Activated CD4-positive, alpha-beta T cell treated with anti-CD3 and anti-CD28 coated beads, Interleukin-2, amount 10 ng/mL, durations not matched to agents 24 days and 14 days (primary cell): ENCODE data around the gene ANKRD34C. TPM values are rescaled to one million over a fixed set of nuclear protein-coding genes. Genes with fewer than 3 reads are reported as not detected.

Source experiments
- DNase-seq: peaks from one replicate; pipeline ENCODE4 v3.0.0; 2022
- H3K27ac Mint-ChIP-seq: one replicate; pipeline ENCODE4 v1.8.0; 2022; ENCODE audit warnings: mild to moderate bottlenecking, mixed read lengths
- H3K27me3 Mint-ChIP-seq: one replicate; pipeline ENCODE4 v1.8.0; 2022; ENCODE audit warnings: mixed read lengths
- H3K36me3 Mint-ChIP-seq: one replicate; pipeline ENCODE4 v1.8.0; 2022; ENCODE audit warnings: low read depth, mild to moderate bottlenecking, mixed read lengths
- H3K4me1 Mint-ChIP-seq: one replicate; pipeline ENCODE4 v1.8.0; 2021; ENCODE audit warnings: mixed read lengths
- H3K4me3 Mint-ChIP-seq: one replicate; pipeline ENCODE4 v1.8.0; 2022; ENCODE audit warnings: mild to moderate bottlenecking, moderate library complexity, mixed read lengths
- H3K9me3 Mint-ChIP-seq: one replicate; pipeline ENCODE4 v1.8.0; 2021; ENCODE audit warnings: mixed read lengths
- intact Hi-C: fragments of 100-400 bp; cut with micrococcal nuclease; formaldehyde crosslinking; loops from one replicate; pipeline ENCODE4 v1.15.1; 2023
- total RNA-seq: library from RNA; stranded (reverse); gene quantifications from 2 replicates; pipeline ENCODE4 v1.2.3, GENCODE V29; 2022

ANKRD34C gene
- not detected in 2 replicates for total RNA-seq

DNA sequence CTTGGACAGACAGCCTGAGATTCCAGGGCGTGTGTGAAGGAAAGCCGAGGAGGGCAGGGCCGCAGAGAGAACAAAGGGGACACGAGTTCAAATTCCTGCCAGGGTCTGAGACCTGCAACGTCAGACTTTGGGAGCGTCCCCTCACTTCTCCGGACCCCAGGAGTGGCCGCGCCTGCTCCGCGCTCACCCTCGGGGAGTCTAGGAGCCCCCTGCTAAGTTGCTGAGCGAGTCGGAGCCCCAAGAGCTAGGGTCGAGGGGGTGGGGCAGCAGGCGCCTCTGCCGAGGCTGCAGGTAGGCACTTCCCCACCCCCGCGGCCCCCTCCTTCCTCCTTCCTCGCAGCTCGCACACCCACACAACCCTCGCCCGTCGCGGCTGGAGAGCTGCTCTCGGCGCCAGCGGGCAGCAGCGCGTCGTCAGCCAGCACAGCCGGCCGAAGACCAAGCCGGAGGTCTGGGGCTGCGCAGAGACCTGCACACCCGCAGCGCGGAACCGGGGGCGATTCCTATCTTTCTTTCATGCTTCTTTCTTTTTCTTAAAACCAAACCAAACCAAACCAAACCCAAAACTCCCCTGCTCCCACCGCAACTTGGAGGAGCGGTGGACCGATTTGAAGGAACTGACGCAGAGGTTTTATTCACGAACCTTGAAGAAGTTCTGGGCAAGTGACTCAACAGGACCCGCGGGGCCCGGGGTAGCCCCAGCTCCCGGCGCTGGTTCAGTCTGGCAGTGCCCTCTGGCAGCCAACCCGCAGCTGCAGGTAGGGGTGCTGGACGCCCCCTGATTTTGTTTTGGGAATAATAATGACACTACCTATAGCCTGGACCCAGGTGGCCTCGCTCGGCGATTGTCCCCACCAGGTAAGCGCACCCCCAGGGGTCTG lies at the start of gene ANKRD34C:
Gene ANKRD34C, plus strand, starts transcription at position 352 of the 881 bp plus-strand sequence. CDS start 10,563 bp downstream, outside the sequence.
- Mint-ChIP-seq H3K27me3 (peaks cover 53% of the 10 kb centered on the region), H3K27ac (no peak within 1 kb of the TSS), H3K4me3 (no peak within 1 kb of the TSS), H3K4me1 (peaks cover 2% of the 10 kb centered on the region), H3K9me3 (peaks cover 12% of the 10 kb centered on the region), H3K36me3 (peaks cover 3% of the 10 kb centered on the region)
- intact Hi-C loops = no loop called here
- no peak for DNase-seq

DNA sequence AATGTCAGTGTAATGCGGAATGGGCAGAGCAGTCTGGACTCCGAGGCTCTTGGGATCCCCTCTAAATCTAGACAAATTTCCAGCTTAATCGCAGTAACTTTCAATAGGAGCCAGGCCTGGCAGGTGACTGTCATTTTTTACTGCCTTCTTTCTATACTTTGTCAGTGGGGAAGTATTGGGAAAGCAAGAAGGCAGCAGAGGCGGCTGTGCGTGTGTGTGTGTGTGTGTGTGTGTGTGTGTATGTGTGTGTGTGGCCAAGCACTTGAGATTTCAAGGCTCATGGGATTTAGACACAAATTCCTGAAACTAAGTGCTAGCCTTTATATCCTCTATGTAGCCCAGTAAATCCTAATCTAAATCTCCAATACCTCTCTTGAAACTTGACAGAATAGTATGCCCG lies 49.3 kb upstream of the ANKRD34C start:
- H3K9me3 Mint-ChIP-seq = no peaks in the 10 kb centered on the region
- intact Hi-C loops = no loop called here
- H3K27ac Mint-ChIP-seq = no peak overlapping the region
- no peak overlapping the region for H3K4me3 Mint-ChIP-seq
- no peaks in the 10 kb centered on the region for H3K4me1 Mint-ChIP-seq
- no peak for DNase-seq
- peaks cover 7% of the 10 kb centered on the region for H3K27me3 Mint-ChIP-seq
- H3K36me3 Mint-ChIP-seq = no peaks in the 10 kb centered on the region

DNA sequence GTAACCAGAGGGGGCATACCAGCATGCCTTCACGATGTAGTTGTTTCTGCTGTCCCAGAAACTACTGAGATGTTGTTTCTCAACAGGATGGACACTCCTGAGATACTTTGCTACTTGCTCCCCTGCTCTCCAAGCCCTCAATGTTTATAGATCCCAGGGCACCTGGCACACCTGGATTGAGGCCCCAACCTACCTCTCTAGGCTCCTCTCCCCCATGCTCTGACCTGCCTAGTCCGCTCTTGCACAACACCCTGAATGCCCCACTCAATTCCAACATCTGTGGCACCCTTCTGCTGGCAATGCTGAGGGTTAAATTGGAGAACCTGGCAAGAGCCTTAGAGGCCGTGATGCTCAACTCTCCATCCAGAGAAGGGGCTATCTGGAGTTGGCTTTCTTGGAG lies 42.5 kb upstream of the ANKRD34C start:
- H3K9me3 Mint-ChIP-seq = no peaks in the 10 kb centered on the region
- DNase-seq = no peak
- intact Hi-C loops = no loop called here
- peaks cover 19% of the 10 kb centered on the region for H3K27me3 Mint-ChIP-seq
- no peaks in the 10 kb centered on the region for H3K4me1 Mint-ChIP-seq
- no peak overlapping the region for H3K27ac Mint-ChIP-seq
- H3K36me3 Mint-ChIP-seq = no peaks in the 10 kb centered on the region
- no peak overlapping the region for H3K4me3 Mint-ChIP-seq

DNA sequence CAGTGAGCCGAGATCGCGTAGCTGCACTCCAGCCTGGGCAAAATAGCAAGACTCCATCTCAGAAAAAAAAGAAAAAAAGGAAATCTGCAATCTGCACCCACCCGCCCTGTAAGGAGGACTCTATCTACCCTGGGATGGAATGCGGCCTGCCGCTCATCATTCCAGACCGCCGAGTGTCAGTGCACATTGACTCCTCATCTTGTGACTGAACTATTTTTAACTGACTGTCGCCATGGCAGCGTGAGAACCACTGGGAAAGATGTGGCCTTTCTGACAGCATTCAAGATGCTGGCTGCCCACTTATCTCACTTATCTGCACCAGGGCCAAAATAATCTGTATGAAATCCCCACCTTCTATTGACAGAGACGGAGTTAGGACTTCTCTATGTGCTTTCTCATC lies 38.8 kb upstream of the ANKRD34C start:
- Mint-ChIP-seq H3K27me3 (peaks cover 16% of the 10 kb centered on the region), H3K4me3 (no peak overlapping the region)

DNA sequence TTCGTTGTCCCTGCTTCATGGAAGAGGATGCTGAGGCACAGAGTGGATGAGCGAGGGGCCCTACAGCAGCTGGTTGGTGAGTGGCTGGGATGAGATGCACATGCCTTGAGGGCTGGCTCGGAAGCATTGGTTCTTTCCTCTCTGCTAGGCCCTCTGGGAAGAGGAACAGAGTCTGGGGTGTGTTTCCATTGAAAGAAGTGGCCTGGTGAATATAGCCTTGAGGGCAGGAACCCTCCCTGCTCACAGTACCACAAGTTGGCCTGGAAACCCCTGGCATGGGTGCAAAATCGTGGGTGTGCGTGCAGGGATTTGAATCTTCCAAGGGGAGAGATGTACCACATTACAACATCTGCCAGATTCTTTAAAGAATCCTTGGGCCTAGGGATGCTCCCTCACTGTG lies 37.6 kb upstream of the ANKRD34C start:
- no peak overlapping the region for H3K27ac Mint-ChIP-seq
- intact Hi-C loops = no loop called here
- no peak overlapping the region for H3K4me3 Mint-ChIP-seq
- no peak for DNase-seq
- no peaks in the 10 kb centered on the region for H3K9me3 Mint-ChIP-seq
- no peaks in the 10 kb centered on the region for H3K36me3 Mint-ChIP-seq
- no peaks in the 10 kb centered on the region for H3K4me1 Mint-ChIP-seq
- H3K27me3 Mint-ChIP-seq = peaks cover 12% of the 10 kb centered on the region

More for the DNA sequence above, 38.8 kb upstream of the ANKRD34C start:
- DNase-seq = no peak
- no peaks in the 10 kb centered on the region for H3K36me3 Mint-ChIP-seq
- H3K27ac Mint-ChIP-seq = no peak overlapping the region
- intact Hi-C loops = no loop called here
- H3K4me1 Mint-ChIP-seq = no peaks in the 10 kb centered on the region
- no peaks in the 10 kb centered on the region for H3K9me3 Mint-ChIP-seq

DNA sequence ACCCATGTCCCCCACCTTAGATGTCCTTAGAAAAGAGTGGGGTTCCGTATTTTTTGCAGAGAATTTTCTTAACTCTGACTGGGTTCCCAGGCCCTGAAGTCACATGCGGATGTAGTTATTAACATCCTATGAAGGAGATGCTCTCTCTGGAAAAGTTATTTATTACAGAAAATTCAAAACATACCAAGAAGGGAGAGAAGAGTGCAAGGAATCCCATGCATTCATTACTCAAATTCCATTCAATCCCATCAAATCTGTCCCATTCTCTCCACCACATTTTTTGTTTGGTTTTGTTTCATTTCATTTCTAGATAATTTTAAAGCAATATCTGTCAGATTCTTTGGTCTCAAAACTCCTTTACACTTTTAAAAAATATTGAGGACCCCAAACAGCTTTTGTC lies 34.3 kb upstream of the ANKRD34C start:
- no peak overlapping the region for H3K4me3 Mint-ChIP-seq
- intact Hi-C loops = no loop called here
- no peaks in the 10 kb centered on the region for H3K36me3 Mint-ChIP-seq
- H3K4me1 Mint-ChIP-seq = no peaks in the 10 kb centered on the region
- H3K27me3 Mint-ChIP-seq = peaks cover 14% of the 10 kb centered on the region
- DNase-seq = no peak
- H3K27ac Mint-ChIP-seq = no peak overlapping the region
- no peaks in the 10 kb centered on the region for H3K9me3 Mint-ChIP-seq

DNA sequence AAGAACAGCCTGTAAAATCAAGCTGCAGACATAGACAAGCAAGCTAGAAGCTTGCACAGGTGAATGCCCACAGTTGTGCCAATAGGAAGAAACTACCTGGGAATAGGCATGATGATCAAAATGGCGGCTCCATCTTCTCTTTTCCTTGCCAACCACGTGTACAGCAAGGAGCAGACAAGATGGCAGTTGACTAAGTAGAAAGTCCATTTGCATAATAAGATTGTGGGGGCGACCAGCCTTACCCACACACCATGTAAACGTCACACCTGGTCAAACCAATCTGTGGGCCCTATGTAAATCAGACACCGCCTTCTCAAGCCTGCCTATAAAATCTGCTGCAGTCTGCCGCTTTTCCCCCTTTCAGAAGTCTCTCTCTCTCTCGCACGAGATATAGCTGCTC lies 25.1 kb upstream of the ANKRD34C start:
- Mint-ChIP-seq H3K9me3 (peaks cover 6% of the 10 kb centered on the region), H3K4me3 (no peak overlapping the region), H3K36me3 (no peaks in the 10 kb centered on the region), H3K27me3 (peaks cover 2% of the 10 kb centered on the region), H3K4me1 (no peaks in the 10 kb centered on the region), H3K27ac (no peak overlapping the region)
- intact Hi-C loops = no loop called here
- DNase-seq = no peak

DNA sequence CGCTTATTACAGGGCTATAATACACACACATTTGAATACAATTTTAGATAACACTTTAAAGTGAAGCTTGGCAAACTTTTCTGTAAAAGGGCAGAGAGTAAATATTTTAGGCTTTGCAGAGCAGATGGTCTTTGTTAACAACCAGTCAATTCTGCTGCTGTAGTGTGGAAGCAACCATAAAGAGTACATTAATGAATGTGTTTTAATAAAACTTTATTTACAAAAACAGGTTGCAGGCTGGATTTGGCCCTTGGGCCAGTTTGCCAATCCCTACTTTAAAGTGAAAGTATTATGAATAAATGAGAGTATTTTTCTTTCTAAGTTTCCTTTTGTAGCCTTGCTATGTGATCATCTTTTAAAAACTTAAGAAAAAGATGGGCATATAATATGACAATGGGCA lies 20.7 kb upstream of the ANKRD34C start:
- DNase-seq = no peak
- intact Hi-C loops = no loop called here
- H3K4me1 Mint-ChIP-seq = no peaks in the 10 kb centered on the region
- H3K4me3 Mint-ChIP-seq = no peak overlapping the region
- H3K27ac Mint-ChIP-seq = no peak overlapping the region
- no peaks in the 10 kb centered on the region for H3K36me3 Mint-ChIP-seq
- H3K9me3 Mint-ChIP-seq = no peaks in the 10 kb centered on the region
- H3K27me3 Mint-ChIP-seq = peaks cover 9% of the 10 kb centered on the region

DNA sequence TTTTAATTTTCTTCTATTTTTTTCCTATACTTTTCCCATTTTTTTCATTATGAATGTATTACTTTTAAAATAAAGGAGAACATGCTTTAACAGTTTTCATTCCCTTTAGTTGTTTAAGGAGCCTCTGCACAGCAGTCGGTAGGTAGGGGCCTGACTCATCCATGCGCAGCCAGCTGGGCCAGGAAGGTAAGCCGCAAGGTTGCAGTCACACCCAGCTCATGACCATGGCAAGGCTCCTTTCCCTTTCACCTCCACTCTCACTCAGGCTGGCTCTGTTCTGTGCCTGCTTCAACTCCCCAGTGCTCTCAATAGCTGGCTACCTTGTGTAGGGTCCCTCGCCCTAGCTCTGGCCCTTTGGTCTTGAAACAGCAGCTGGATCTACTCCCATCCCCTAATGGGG lies 17.4 kb upstream of the ANKRD34C start:
- H3K36me3 Mint-ChIP-seq = no peaks in the 10 kb centered on the region
- no peaks in the 10 kb centered on the region for H3K9me3 Mint-ChIP-seq
- H3K4me3 Mint-ChIP-seq = no peak overlapping the region
- H3K27ac Mint-ChIP-seq = no peak overlapping the region
- no peaks in the 10 kb centered on the region for H3K4me1 Mint-ChIP-seq
- intact Hi-C loops = no loop called here
- peaks cover 15% of the 10 kb centered on the region for H3K27me3 Mint-ChIP-seq
- DNase-seq = peak; percentile 43

DNA sequence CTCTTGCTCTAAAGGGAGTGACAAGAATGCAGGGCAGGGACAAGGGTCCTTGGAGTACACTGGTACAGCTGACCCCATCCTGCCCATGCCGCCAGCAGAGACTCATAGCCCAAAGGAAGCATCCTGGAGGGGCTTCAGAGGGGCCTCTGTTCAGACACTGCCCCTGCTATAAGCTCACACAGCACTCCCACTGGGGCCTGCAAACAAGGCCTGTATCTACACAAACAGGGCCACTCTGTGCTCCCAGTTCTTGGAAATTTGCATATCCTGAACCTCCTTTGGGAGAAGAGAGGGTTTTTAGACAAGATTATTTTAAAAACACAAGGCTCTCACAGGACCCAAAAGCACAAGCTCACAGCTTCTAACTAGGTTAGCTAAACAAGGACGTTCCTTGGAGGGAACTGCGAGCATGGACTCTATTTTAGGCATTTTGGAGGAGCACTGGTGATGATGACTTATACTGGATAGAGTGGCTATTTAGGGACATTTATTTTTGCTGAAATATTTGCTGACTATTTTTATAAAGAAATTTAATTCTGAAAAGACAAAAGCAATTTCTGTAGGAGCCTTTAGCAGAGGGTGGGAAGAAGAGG lies 16.4 kb upstream of the ANKRD34C start:
- DNase-seq = no peak
- Mint-ChIP-seq H3K4me3 (no peak overlapping the region), H3K36me3 (no peaks in the 10 kb centered on the region), H3K27ac (no peak overlapping the region), H3K27me3 (peaks cover 15% of the 10 kb centered on the region), H3K4me1 (no peaks in the 10 kb centered on the region), H3K9me3 (no peaks in the 10 kb centered on the region)
- intact Hi-C loops = no loop called here

DNA sequence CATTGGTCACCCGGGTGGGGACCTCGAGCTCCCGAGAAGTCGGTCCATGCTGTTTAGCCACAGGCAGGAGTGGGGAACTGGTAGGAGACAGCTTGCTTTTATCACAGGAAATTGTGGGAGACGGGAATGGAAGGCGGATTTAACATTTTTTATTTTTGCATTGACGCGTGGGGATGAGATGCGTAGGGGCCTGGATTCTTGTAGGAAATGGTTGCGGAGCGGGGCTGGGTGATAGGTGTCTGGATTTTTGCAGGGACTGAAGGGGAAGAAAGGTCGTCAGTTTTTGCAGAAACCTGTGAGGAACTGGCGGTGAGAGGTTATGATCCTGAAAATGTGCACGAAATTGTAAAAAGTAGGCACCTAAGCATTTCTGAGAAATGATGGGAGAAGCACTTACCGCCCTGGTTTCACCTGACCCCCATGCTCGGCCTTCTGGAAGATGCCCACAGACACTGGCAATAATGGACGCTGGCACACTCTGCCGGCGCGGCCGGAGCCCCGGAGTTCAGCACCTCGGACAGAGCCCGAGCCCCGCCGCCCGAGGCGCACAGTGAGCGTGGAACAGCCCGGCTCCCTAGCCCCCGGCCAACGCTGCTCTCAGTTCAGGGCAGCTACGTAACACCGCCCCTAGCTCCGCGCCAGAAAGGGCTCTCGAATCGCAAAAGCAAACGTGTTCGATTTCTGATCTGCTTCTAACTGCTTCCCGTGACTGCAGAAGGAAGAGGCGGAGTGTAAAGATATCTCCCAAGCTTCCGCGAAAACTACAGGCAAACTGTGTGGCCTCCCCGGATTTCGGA lies 928 bp downstream of the ANKRD34C start:
- peaks cover 2% of the 10 kb centered on the region for H3K4me1 Mint-ChIP-seq
- intact Hi-C loops = no loop called here
- no peak overlapping the region for H3K27ac Mint-ChIP-seq
- no peak overlapping the region for H3K4me3 Mint-ChIP-seq
- H3K9me3 Mint-ChIP-seq = peaks cover 12% of the 10 kb centered on the region
- H3K27me3 Mint-ChIP-seq = peaks cover 52% of the 10 kb centered on the region
- H3K36me3 Mint-ChIP-seq = peaks cover 3% of the 10 kb centered on the region
- DNase-seq = peak; percentile 86

DNA sequence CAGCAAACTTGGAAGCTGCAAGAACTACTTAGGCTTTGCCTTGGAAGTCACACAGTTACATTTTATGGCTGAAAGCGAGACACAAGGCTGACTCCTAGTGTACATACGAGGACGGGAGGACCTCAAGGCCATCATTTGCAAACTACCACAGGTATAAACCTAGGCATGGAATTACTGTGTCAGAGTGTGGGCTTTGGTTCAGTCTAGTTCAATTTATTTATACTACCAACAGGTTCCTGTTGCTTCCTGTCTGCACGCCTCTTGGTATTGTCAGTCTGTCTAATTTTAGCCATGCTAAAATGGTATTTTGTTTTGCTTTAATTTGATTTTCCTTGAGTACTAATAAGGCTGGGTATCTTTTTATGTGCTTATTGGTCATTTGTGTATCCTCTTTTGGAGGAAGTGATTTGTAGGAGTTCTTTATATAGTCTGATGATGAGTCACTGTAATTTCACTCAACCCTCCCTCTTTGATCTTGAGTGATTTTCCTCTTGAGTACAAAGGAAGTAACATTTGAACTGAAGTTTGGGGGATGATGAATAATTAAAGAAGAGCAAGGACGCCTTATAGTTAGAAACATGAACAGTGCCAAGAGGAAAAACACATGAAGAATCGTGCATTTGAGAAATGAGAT lies 8.2 kb downstream of the ANKRD34C start:
- H3K27me3 Mint-ChIP-seq = peaks cover 15% of the 10 kb centered on the region
- no peak overlapping the region for H3K4me3 Mint-ChIP-seq
- DNase-seq = peak; percentile 22
- no peaks in the 10 kb centered on the region for H3K36me3 Mint-ChIP-seq
- H3K27ac Mint-ChIP-seq = no peak overlapping the region
- intact Hi-C loops = no loop called here
- peaks cover 4% of the 10 kb centered on the region for H3K4me1 Mint-ChIP-seq
- no peaks in the 10 kb centered on the region for H3K9me3 Mint-ChIP-seq

DNA sequence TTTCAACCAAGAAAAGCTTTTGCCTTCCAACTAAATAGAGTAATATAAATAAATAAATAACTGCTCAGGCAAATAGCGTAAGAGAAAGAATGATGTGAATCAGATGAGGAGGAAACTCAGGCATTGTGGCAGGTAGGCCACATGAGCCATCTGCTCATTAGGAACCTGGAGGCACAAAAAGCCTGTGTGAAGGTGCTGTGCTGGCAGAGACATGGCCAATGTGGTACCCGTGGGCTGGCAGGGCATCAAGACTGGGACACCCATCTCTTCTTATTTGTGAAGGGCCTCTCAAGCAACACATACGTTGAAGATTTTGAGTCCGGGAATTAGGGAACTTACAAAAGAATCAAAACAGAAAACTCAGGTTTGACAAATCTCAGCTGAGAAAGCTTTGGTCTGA lies 9.5 kb downstream of the ANKRD34C start:
- Mint-ChIP-seq H3K36me3 (no peaks in the 10 kb centered on the region), H3K9me3 (no peaks in the 10 kb centered on the region), H3K4me1 (peaks cover 4% of the 10 kb centered on the region), H3K27ac (no peak overlapping the region), H3K27me3 (peaks cover 15% of the 10 kb centered on the region), H3K4me3 (no peak overlapping the region)
- intact Hi-C loops = no loop called here
- DNase-seq = peak; percentile 18
